H1 (cell line): ENCODE data around the gene TRIM41.
A peak's percentile ranks its signal among the peaks of the same experiment; 100 is the strongest.

Experiments used
- EP300 ChIP-seq, 2 experiments: IDR thresholded peaks; 1 replicate in 1 of 2; 2 replicates in 1 of 2; pipeline ENCODE4 v1.6.1; 2011 to 2012; ENCODE audit warnings: low read depth in 2 of 2, low read length in 2 of 2, mild to moderate bottlenecking in 2 of 2, borderline replicate concordance in 1 of 2, inconsistent platforms in 1 of 2, moderate library complexity in 1 of 2
- RXRA ChIP-seq: IDR thresholded peaks from 2 replicates; pipeline ENCODE4 v1.6.1; 2011; ENCODE audit warnings: low read depth, mild to moderate bottlenecking, low read length, moderate library complexity; ENCODE audit not compliant: insufficient read depth
- TF ChIP-seq, protein P1 (sequence below), 3 experiments: IDR thresholded peaks; 1 replicate in 2 of 3; 2 replicates in 1 of 3; pipeline versions ENCODE4 v1.5.1 to v1.6.1; 2011; ENCODE audit warnings: low read length in 3 of 3, mild to moderate bottlenecking in 3 of 3, inconsistent platforms in 2 of 3, low read depth in 1 of 3, moderate library complexity in 1 of 3; ENCODE audit not compliant: insufficient read depth in 1 of 3; ENCODE audit errors: control extremely low read depth in 1 of 3
- TF ChIP-seq, protein P2 (sequence below): IDR thresholded peaks from 2 replicates; pipeline ENCODE4 v1.6.1; 2012; ENCODE audit warnings: inconsistent platforms

DNA sequence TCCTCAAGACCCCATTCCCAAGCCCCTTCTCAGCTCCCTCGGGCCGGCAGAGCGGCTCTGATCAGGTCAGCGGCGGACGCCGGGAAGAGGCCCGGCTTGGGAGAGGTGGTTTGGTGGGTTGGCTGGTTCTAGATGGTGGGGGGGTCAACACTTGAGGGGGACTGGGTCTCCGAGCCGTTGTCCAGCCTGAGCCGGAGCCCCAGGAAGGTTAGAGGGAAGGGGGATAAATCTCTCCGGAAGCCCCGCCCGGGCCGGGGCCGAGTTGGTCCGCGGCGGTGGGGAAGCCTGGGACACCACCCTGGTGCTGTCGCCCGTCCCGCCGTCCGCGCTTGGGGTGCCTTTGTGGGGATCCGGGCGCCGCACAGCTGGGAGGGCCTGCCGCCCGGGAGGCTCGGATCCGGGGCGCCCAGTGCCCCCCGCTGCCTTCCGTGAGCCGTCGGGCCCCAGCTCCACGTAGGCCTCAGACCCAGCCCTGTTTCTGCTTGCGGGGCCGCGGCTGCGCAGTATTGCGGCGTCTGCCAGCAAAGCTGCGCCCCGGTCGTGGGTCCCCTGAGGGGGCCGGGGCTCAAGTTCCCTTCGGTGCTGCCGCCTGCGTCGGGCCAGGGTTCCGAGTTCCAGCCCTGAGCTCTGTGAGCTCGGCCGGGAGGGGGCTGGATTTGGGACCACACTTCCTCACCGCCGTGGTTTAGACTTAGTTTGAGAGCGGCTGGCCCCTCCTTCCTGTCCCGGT lies 38.4 kb downstream of the TRIM41 start:
- TF ChIP-seq, protein P1, sequence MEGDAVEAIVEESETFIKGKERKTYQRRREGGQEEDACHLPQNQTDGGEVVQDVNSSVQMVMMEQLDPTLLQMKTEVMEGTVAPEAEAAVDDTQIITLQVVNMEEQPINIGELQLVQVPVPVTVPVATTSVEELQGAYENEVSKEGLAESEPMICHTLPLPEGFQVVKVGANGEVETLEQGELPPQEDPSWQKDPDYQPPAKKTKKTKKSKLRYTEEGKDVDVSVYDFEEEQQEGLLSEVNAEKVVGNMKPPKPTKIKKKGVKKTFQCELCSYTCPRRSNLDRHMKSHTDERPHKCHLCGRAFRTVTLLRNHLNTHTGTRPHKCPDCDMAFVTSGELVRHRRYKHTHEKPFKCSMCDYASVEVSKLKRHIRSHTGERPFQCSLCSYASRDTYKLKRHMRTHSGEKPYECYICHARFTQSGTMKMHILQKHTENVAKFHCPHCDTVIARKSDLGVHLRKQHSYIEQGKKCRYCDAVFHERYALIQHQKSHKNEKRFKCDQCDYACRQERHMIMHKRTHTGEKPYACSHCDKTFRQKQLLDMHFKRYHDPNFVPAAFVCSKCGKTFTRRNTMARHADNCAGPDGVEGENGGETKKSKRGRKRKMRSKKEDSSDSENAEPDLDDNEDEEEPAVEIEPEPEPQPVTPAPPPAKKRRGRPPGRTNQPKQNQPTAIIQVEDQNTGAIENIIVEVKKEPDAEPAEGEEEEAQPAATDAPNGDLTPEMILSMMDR (IDR thresholded peaks at IDR 0.05; ENCODE audit: control extremely low read depth in 1 of 3, insufficient read depth in 1 of 3, low read depth in 1 of 3, low read length in 3 of 3) = no peak
- TF ChIP-seq RXRA (no peak), EP300 (IDR thresholded peaks at IDR 0.05; ENCODE audit: borderline replicate concordance in 1 of 2, low read depth in 2 of 2, low read length in 2 of 2) (peak in 1 of 2 experiments; percentile 0; a peak in 1 of 3 replicates)
- TF ChIP-seq, protein P2, sequence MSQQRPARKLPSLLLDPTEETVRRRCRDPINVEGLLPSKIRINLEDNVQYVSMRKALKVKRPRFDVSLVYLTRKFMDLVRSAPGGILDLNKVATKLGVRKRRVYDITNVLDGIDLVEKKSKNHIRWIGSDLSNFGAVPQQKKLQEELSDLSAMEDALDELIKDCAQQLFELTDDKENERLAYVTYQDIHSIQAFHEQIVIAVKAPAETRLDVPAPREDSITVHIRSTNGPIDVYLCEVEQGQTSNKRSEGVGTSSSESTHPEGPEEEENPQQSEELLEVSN = no peak
